ENCODE measurements around the gene KBTBD7.

KBTBD7 gene, protein sequence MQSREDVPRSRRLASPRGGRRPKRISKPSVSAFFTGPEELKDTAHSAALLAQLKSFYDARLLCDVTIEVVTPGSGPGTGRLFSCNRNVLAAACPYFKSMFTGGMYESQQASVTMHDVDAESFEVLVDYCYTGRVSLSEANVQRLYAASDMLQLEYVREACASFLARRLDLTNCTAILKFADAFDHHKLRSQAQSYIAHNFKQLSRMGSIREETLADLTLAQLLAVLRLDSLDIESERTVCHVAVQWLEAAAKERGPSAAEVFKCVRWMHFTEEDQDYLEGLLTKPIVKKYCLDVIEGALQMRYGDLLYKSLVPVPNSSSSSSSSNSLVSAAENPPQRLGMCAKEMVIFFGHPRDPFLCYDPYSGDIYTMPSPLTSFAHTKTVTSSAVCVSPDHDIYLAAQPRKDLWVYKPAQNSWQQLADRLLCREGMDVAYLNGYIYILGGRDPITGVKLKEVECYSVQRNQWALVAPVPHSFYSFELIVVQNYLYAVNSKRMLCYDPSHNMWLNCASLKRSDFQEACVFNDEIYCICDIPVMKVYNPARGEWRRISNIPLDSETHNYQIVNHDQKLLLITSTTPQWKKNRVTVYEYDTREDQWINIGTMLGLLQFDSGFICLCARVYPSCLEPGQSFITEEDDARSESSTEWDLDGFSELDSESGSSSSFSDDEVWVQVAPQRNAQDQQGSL

DNA sequence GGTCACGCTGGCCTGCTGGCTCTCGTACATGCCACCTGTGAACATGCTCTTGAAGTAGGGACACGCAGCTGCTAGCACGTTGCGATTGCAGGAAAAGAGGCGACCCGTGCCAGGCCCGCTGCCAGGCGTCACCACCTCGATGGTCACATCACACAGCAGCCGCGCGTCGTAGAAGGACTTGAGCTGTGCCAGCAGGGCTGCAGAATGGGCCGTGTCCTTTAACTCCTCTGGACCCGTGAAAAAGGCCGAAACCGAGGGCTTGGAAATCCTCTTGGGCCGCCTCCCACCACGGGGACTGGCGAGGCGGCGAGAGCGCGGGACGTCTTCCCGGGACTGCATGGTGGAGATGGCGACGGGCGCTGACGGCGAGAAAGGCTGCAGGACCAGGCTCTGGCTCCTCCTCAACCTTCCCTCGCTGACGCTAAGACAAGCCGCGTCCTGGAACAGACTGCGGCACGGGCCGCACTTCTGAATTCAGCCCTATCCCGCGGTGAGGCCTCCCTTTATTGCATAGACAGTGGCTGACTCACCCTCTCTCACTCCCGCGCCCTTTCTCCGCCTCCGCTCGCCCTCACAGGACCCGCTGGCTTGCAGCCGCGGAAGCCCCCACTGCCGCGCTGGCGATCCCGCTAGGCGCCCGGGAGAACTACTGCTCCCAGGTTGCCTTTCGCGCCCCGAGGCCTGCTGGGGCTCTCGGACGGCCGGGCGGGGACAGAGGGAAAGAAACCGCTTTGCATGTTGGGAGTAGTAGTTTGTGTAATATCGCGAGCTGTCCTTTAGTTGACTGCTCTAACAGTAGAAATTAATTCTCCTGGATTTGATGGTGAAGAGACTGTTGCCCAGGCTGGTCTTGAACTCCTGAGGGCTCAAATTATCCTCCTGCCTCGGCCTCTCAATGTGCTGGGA lies at the start of gene KBTBD7:
KBTBD7 (minus strand) TSS at position 651 of the 906 bp plus-strand sequence; CDS start at position 339, 312 bp downstream.
- peak; percentile 94 for DNase-seq

DNA sequence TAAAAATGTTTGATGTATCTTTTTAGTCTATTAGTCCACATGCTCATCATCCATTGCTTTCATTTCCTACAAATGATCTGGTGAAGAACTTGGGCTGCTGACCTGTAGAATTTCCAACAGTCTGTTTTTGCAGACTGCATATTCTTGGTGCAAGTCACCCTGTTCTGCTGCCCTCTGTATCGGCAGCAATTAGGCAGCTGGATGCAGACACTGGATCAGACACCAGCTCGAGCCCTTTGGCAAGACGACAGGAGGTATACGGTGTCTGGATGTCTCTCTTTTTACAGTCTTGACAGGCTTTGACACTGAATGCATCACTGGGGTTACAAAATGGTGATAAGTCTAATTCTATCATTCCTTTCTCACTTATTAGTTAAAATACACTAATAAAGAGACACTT lies 47.3 kb upstream of the KBTBD7 start:
- no peak for DNase-seq

DNA sequence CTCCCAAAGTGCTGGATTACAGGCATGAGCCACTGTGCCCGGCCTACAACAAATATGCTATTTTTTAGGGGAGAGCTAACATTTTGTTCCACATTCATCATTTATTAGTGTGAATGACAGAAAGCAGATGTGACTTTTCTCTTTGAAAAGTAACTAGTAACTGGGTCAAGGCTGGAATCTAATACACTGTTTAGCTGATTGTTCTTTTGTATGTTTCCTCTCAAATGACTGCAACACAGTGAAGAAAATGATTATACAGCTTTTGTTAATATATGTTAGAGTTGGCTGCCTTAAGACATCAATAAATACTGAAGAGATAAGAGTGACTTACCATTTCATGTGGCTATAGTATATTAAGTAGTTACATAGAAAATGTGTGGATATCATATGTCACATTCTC lies 42.0 kb upstream of the KBTBD7 start:
- no peak for DNase-seq

GRCh38 chr13:41232578-41233480 lies 38.5 kb upstream of the KBTBD7 start:
- DNase-seq = no peak

DNA sequence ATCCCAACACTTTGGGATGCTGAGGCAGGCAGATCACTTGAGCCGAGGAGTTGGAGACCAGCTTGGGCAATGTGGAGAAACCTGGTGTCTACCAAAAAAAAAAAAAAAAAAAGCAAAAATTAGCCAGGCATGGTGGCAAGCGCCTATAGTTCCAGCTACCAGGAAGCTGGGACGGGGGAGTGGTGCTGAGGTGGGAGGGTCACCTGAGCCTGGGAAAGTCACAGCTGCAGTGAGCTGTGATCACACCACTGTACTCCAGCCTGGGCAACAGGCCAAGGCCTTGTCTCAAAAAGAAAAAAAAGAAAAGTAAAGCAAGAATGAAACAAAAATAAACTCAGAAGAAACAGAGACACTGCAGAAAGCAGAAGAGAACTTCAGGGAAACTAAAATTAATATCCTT lies 37.4 kb upstream of the KBTBD7 start:
- no peak for DNase-seq

DNA sequence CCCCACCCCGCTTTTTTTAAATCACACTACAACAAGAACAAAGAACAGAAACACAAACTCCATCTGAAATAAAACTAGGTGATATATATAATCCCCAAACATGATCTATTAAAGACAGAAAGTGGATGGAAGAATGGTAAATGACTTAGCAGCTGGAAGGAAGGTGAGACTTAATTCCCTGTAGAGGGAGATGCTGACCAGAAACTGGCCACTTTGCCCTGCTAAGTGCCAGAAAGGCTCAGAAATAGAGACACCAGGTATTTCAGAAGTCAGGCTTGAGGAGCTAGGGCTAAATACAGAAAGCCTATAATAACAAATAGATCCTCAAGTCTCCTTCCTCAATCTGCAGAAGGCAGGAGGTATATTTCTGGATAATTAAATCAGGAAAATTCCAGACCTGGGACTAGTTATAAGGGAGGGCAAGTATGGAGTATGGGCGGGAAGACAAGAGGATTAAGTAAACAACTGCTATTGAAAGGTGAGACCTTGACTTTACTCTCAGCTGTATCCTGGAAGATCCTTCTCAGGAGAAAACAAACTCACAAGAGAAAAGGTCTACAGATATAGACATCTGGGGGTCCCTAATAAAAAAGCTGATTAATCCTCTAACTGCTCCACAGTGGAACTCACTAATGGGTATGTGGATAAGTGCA lies 36.8 kb upstream of the KBTBD7 start:
- DNase-seq = no peak

- DNase-seq = no peak
Observed at GRCh38 chr13:41229356-41229755, 35.0 kb upstream of the KBTBD7 start.

DNA sequence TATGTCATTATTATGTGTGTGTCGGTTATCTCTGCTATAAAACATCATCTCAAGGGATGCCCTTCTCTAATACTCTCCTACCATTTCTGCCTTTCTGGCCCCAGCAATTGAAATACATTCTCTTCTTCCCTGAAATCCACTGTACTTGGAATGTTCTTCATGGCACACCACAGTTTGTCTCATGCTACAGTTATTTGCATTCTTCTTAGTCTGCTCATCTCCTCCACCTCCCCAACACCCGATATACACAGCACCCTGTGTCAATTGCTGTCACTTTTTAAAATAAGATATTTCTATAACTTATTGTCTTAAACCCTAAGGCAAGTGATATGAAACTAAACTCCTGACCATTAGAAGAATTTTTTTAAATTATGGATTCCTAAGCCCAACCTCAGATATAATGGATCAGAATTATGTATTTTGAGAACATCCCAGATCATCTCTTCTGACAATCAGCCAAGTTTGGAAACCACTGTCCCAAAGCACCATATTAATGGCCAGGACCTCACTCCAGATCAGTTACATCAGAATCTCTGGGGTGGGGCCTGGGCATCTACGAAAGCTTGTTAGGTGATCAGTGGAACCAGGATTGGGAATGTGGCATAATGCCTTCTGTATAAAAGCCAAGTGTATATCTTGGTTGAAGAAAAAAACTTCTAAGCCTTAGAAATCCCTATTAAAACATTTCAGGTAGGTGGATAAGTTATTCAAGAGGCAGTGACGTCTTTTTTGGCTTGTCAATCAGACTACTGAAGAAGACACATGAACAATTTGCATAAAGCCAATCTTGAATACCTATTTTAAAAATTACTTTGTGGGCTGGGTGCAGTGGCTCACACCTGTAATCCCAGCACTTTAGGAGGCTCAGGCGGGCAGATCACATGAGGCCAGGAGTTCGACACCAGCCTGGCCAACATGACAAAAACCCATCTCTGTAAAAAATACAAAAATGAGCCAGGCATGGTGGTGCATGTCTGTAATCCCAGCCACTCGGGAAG lies 30.0 kb upstream of the KBTBD7 start:
- no peak for DNase-seq

GRCh38 chr13:41222259-41222852 lies 28.0 kb upstream of the KBTBD7 start:
- DNase-seq = peak; percentile 44

DNA sequence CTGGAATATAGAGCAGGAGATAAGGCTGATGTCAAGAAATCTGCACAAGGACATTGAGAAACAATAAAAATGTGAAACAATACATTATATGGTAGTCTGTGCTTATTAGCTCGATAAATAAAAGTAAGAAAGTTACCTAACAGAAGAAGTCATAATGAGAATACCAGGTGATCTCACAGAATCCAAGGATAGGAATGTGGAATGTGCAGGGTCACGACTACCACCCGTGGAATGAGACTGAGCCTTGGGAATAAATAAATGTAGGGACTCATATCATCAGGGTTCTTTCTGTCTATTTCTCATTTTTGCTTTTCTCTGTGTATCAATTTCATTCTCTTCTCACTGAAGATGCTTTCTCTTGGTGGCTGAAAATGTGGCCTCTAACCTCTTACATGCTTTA lies 26.0 kb upstream of the KBTBD7 start:
- DNase-seq = no peak

- no peak for DNase-seq
Observed at GRCh38 chr13:41216160-41216559, 21.8 kb upstream of the KBTBD7 start.

DNA sequence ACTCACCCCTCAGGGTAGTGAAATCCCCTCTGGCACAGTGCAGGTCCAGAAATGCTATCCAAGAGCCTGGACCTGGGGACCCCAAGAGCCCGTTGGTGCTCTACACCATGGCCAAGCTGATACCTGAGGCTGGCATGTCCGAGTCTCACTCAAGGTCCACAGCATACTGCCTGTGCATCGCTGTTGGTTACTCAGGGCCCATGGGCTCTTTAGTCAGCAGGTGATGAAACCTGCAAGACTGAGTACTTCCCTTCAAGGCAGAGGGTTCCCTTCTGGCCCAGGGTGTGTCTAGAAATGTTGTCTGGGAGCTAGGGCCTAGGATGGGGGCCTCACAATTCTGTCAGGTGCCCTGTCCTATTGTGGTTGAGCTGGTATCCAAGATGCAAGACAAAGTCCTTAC lies 19.6 kb upstream of the KBTBD7 start:
- no peak for DNase-seq

DNA sequence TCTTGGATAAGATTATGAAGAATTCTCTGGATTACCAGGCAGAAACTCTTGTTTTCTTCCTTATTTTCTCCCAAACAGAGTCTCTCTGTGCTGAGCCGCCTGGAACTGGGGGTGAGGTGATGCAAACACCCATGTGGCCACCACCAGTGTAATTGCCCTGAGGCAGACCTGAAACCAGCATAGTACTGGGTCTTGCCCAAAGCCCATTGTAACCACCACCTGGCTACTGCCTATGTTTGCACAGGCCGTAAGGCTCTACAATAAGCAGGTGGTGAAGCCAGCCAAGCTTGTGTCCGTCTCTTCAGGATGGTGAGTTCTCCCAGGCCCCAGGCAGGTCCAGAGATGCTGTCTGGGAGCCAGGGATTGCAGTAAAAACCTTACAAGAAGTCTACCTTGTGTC lies 18.9 kb upstream of the KBTBD7 start:
- DNase-seq = no peak

- DNase-seq = no peak
Observed at GRCh38 chr13:41212881-41213280, 18.5 kb upstream of the KBTBD7 start.

DNA sequence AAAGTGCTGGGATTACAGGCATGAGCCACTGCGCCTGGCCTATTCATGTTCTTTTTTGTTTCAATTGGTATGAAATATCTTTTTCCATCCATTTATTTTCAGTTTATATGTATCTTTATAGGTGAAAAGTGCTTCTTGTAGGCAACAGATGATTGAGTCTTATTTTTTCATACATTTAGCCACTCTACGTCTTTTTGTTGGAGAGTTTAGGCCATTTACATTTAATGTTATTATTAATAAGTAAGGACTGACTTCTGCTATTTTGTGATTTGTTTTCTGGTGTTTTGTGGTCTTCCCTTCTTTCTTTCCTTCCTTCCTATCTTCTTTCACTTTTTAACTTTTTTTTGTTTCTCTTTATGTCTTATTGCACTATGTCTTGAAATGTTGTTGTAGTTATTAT lies 16.7 kb upstream of the KBTBD7 start:
- DNase-seq = no peak

DNA sequence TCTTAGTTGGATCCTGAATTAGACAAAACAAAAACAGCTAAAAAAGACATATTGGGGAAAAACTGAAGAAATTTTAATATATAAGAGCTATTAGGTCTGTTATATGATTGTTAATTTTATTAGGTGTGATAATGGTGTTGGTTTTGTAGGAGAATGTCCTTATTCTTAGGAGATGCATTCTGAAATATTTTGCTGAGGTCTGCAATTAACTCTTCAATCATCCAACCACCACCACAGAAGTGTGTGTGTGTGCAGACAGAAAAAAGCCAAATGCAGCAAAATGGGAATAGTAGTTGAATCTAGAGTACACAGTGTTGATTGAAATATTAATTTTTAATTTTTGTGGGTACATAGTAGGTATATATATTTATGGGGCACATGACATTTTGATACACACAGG lies 12.1 kb upstream of the KBTBD7 start:
- DNase-seq = no peak

GRCh38 chr13:41203810-41204209 lies 9.4 kb upstream of the KBTBD7 start:
- DNase-seq = no peak

DNA sequence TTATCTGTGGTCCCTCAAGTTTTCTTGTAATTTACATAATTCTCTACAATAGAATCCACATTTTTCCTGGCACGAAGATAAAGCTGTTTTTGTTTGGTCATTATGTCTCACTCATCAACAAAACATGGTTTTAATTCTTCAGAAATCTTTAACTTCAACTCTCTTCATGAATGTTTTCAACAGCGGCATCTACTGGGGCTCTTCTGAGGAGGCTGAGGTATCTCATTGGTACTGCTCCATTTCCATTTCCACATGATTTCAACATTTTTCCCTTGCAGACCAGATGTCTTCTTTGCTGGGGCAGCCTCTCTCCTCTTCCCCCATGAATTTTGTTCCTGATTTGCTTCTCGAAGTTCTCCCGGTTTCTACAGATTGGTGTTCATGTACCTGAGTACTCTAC lies 5.8 kb upstream of the KBTBD7 start:
- no peak for DNase-seq

DNA sequence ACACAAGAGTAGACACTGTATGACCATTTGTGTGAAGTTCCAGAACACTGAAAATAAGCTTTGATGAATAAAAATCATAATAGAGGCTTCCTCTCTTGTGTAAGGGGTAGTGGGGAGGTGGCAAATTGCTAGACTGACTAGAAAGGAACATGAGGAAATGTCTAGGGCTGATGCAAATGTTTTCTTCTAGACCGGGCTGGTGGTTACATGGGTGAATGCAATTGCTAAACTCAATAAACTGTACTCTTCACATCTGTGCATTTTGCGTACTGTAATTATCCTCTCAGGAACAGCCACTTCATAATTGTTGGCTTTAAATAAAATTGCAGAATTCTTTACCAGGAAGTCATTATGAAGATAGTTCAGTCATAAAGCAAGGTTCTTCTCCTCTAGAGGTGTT lies 5.2 kb upstream of the KBTBD7 start:
- no peak for DNase-seq

DNA sequence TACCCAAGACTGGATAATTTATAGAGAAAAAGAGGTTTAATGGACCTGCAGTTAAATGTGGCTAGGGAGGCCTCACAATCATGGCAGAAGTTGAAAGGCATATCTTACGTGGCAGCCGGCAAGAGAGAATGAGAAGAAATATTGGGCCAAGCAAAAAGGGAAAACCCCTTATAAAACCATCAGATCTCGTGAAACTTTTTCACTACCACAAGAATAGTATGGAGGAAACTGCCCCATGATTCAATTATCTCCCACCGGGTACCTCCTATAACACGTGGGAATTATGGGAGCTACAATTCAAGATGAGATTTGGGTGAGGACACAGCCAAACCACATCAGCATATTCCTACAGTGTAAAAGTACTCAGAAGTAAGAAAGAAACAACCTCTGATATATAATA lies 4.7 kb upstream of the KBTBD7 start:
- no peak for DNase-seq

All from midbrain (tissue), 1 donor.